Measurements from ENCODE around the gene P4HB.
A peak's percentile ranks its signal among the peaks of the same experiment; 100 is the strongest.

DNA sequence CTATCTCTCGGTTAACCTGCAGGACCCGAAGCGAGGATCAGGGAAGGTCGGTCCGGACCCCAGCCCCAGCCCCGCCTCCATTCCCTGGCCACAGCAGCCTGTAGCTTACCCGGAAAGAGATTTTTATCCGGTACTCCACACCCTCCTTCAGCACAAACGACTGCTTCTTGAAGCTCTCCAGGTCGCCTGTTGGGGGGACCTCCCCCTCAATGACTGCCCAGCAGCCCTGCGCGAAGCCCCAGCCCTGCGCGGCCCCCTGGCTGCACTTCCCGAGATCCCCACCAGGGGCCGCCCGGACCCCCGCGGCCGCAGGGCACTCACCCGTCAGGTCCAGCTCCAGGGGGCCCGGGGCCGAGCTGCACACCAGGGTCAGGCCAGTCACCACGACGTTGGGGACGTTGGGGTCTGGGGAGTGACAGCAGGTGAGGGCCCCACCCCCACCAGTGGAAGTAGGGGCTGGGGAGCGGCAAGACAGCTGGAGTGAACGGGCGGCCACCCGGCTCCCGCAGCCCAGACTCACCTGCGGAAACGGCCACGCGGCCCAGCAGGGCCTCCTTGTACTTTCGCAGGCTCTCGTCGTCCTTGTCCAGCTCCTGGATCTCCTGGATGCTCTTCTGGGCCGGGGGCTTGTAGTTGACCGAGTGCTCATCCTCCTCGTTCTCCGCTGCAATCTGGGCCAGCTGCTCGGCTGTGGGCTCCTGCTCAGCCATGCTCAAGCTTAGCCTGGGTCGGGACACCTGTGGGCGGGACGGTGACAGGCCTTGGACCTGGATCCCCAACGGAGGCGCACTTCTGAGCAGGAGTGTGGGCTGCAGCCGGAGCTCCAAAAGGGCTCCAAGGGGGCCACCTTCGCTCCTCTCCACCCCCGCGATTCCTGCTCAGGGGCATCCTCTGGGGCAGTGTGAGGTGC, 9.1 kb upstream of the P4HB start:
- TF ChIP-seq CTCF (conservative IDR thresholded peaks at IDR 0.05), result peak; percentile 87
- TF ChIP-seq ZFX (IDR thresholded peaks at IDR 0.05), result peak; percentile 4; the same call in 1 of the 2 replicates
